Bronchial epithelial cell (primary cell): ENCODE data around the gene SPATA18. TPM values are rescaled to one million over a fixed set of nuclear protein-coding genes. Genes with fewer than 3 reads are reported as not detected.

ENCODE experiments used
- DNase-seq: peaks from one replicate; pipeline ENCODE4 v3.0.0-alpha.2; 2010; ENCODE audit warnings: low read depth
- FAIRE-seq: peaks from 2 replicates; lab custom pipeline; 2011; peaks lifted over from hg19 to GRCh38; lab: Jason Lieb, UNC
- H3K27me3 ChIP-seq: 2 replicates; pipeline ENCODE4 v1.5.1; 2011; ENCODE audit warnings: low read length; ENCODE audit not compliant: control insufficient read depth, insufficient read depth
- H3K36me3 ChIP-seq: 2 replicates; pipeline ENCODE4 v1.5.1; 2011; ENCODE audit warnings: low read length; ENCODE audit not compliant: control insufficient read depth, insufficient read depth
- H3K4me3 ChIP-seq: 2 replicates; pipeline ENCODE4 v1.5.1; 2011; ENCODE audit warnings: mild to moderate bottlenecking, low read depth, low read length, control low read depth
- total RNA-seq: library from RNA; depleted of rRNA; stranded (reverse); fragments of >200 nt; gene quantifications from 2 replicates; pipeline ENCODE4 v1.2.1, GENCODE V29; 2014
- TF ChIP-seq, protein P1 (sequence below): IDR thresholded peaks from 2 replicates; pipeline ENCODE4 v1.5.1; 2011; ENCODE audit warnings: mild to moderate bottlenecking, moderate library complexity, low read length, control low read depth, inconsistent platforms; ENCODE audit not compliant: insufficient read depth, severe bottlenecking

Gene SPATA18
- total RNA-seq, 1 donor from 2014 or later, result 11.8 TPM

DNA sequence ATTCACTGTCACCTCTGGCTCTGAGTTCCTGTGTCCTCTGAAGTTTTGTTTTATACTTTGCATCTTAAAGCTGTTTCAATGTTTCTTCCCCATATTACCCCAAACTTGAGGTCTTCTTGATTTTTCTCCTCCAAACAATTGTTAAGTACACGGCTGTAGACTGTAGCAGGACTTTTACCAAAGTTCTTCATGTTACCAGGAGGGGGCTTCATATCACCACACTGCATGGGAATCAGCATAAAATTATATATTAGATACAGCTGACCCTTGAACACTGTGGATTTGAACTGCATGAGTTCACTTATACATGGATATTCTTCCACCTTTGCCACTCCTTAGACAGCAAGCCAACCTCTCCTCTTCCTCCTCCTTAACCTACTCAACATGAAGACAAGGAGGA, 56.6 kb downstream of the SPATA18 start:
- Histone ChIP-seq H3K36me3 (no peaks in the 10 kb centered on the region), H3K27me3 (no peaks in the 10 kb centered on the region), H3K4me3 (no peak overlapping the region)
- TF ChIP-seq, protein P1, sequence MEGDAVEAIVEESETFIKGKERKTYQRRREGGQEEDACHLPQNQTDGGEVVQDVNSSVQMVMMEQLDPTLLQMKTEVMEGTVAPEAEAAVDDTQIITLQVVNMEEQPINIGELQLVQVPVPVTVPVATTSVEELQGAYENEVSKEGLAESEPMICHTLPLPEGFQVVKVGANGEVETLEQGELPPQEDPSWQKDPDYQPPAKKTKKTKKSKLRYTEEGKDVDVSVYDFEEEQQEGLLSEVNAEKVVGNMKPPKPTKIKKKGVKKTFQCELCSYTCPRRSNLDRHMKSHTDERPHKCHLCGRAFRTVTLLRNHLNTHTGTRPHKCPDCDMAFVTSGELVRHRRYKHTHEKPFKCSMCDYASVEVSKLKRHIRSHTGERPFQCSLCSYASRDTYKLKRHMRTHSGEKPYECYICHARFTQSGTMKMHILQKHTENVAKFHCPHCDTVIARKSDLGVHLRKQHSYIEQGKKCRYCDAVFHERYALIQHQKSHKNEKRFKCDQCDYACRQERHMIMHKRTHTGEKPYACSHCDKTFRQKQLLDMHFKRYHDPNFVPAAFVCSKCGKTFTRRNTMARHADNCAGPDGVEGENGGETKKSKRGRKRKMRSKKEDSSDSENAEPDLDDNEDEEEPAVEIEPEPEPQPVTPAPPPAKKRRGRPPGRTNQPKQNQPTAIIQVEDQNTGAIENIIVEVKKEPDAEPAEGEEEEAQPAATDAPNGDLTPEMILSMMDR, result no peak
- no peak for FAIRE-seq
- DNase-seq, result no peak

DNA sequence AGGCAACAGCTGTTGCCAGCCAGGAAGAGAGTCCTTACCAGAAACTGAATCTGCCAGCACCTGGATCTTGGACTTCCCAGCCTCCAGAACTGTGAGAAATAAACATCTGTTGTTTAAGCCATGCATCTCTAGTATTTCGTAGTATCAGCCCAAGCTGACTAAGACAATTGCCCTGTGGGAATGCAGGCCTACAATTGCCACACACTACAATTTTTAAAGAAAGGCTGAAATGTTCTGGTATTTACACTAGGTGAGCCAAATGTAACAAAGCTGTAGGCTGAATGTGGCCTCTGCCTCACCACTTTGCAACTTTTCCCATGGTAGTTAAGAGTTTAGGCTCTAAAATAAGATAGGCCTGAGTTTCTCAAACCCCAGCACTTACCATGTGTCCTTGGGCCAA, 59.1 kb downstream of the SPATA18 start:
- Histone ChIP-seq H3K27me3 (peaks cover 2% of the 10 kb centered on the region), H3K36me3 (no peaks in the 10 kb centered on the region), H3K4me3 (no peak overlapping the region)
- FAIRE-seq (no peak), DNase-seq (no peak)
- TF ChIP-seq, protein P1, result no peak

DNA sequence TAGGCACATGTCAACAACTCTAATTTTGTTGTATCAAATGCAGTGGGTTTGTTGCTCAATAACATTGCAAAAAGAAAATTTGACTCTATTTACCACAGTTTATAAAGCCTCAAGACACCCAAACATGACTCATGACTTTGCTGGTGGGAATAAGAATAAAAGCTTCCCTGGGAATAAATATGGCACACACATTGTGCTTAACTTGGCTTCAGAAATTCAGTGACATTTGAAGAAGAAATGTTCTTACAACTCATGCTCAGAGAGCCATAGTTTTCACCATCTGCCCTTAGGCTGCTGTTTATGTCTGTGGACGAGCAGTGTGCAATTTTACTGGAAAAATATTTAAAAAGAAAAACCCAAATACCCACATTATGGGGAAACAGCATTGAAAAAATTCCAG, 60.9 kb downstream of the SPATA18 start:
- no peak for FAIRE-seq
- no peaks in the 10 kb centered on the region for H3K36me3 ChIP-seq
- no peak overlapping the region for H3K4me3 ChIP-seq
- no peak for DNase-seq
- TF ChIP-seq, protein P1, result no peak
- H3K27me3 ChIP-seq, result peaks cover 2% of the 10 kb centered on the region

DNA sequence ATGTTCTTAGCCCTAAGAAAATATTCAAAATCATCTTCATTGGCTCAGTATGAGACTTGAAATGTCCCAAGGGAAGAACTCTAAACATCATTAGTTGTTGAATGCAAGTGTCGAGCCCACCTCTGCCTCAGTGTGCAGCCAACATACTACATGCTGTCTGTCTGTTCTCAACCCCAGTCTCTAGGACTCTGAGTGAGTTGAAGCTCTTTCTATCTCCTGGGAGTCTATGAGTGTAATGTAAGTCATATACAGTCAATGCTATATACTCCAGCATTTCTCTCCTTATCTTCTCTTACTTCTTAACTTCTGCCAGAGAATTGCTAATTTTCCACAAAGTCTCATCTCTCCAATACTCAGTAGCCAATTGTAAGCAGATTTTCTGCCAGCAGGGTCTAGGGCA, 61.3 kb downstream of the SPATA18 start:
- DNase-seq (no peak), FAIRE-seq (no peak)
- H3K36me3 ChIP-seq, result no peaks in the 10 kb centered on the region
- H3K27me3 ChIP-seq, result peaks cover 2% of the 10 kb centered on the region
- TF ChIP-seq, protein P1, result no peak
- no peak overlapping the region for H3K4me3 ChIP-seq

DNA sequence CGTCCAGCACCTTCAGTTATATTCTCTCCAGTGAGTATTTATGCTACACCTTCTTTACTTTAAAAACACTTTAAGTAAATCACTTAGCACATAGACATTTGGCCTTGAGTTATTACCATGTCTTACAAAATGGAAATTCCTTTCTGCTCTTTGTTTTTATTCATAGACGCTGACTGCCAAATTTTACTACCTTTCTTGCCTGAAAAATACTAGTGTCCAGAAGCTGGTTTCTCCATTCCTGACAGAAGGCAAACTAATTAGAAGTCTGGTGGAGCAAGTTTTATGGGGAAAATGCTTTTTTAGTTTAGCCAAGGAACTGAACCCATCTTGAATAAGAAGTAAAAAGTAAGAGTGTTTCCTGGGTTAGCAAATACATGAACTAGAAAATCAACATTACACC, 65.5 kb downstream of the SPATA18 start:
- TF ChIP-seq, protein P1, result no peak
- DNase-seq, result no peak
- FAIRE-seq, result no peak
- Histone ChIP-seq H3K27me3 (peaks cover 2% of the 10 kb centered on the region), H3K4me3 (no peak overlapping the region), H3K36me3 (no peaks in the 10 kb centered on the region)

DNA sequence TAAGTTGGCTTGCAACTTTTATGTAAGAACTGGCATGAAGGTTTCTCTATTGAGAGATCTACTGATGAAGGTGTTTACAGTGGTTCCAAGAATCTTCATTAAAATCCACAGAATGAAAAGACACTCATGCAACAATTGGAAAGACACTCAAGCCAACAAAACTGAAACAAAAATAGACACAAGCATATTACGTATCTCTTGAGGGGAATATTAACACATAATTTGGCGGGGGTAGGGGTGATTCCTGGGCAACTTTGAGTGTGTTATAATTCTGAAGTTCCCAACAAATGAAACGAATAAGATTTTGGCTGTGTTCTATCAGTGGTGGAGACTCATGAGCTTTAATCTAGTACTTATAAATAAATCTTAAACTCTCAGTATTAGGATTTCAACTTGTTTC, 75.1 kb downstream of the SPATA18 start:
- Histone ChIP-seq H3K27me3 (no peaks in the 10 kb centered on the region), H3K4me3 (no peak overlapping the region), H3K36me3 (no peaks in the 10 kb centered on the region)
- DNase-seq (no peak), FAIRE-seq (no peak)
- TF ChIP-seq, protein P1, result no peak
